H4 (cell line): ENCODE measurements around the gene BMP7. TPM values are rescaled to one million over a fixed set of nuclear protein-coding genes. Genes with fewer than 3 reads are reported as not detected.

Experiments
- DNase-seq: peaks from one replicate; pipeline ENCODE4 v3.0.0-alpha.2; 2015; ENCODE audit warnings: low spot score
- total RNA-seq: library from RNA; depleted of rRNA; stranded (reverse); fragments of >200 nt; shearing (Covaris generic); gene quantifications from 2 replicates; pipeline ENCODE4 v1.2.3, GENCODE V29; 2014

Gene BMP7
- total RNA-seq, 1 experiment from 2014 or later, result 11.3 TPM

GRCh38 chr20:57152557-57152956 lies 113.9 kb downstream of the BMP7 start:
- DNase-seq, result no peak

- DNase-seq, result no peak
Observed at GRCh38 chr20:57150559-57150958, 115.9 kb downstream of the BMP7 start.

GRCh38 chr20:57148263-57148662 lies 118.2 kb downstream of the BMP7 start:
- no peak for DNase-seq

GRCh38 chr20:57147185-57147584 lies 119.3 kb downstream of the BMP7 start:
- no peak for DNase-seq

- no peak for DNase-seq
Observed at GRCh38 chr20:57146155-57146554, 120.3 kb downstream of the BMP7 start.

GRCh38 chr20:57145089-57145631 lies 121.3 kb downstream of the BMP7 start:
- no peak for DNase-seq

- no peak for DNase-seq
Observed at GRCh38 chr20:57143173-57143572, 123.3 kb downstream of the BMP7 start.

GRCh38 chr20:57142667-57143066 lies 123.8 kb downstream of the BMP7 start:
- DNase-seq, result no peak

GRCh38 chr20:57141492-57141891 lies 124.9 kb downstream of the BMP7 start:
- DNase-seq, result no peak

- no peak for DNase-seq
Observed at GRCh38 chr20:57140416-57140965, 126.0 kb downstream of the BMP7 start.

GRCh38 chr20:57139342-57140093 lies 126.9 kb downstream of the BMP7 start:
- no peak for DNase-seq

GRCh38 chr20:57138198-57138995 lies 128.0 kb downstream of the BMP7 start:
- no peak for DNase-seq

- no peak for DNase-seq
Observed at GRCh38 chr20:57137676-57138075, 128.8 kb downstream of the BMP7 start.

- DNase-seq, result no peak
Observed at GRCh38 chr20:57136734-57137133, 129.7 kb downstream of the BMP7 start.

- DNase-seq, result no peak
Observed at GRCh38 chr20:57135875-57136274, 130.6 kb downstream of the BMP7 start.

GRCh38 chr20:57134804-57135203 lies 131.6 kb downstream of the BMP7 start:
- no peak for DNase-seq

GRCh38 chr20:57133926-57134650 lies 132.4 kb downstream of the BMP7 start:
- no peak for DNase-seq

- no peak for DNase-seq
Observed at GRCh38 chr20:57131601-57132391, 134.6 kb downstream of the BMP7 start.

GRCh38 chr20:57131077-57131476 lies 135.4 kb downstream of the BMP7 start:
- no peak for DNase-seq

GRCh38 chr20:57130160-57130772 lies 136.2 kb downstream of the BMP7 start:
- DNase-seq, result no peak

- DNase-seq, result no peak
Observed at GRCh38 chr20:57129303-57129702, 137.1 kb downstream of the BMP7 start.
